GM18520 (cell line): ENCODE data around the gene GGT7.
"Not testable (repeated sequence)": the region's sequence is repeated elsewhere in the genome, so short reads cannot be mapped to it uniquely, and the experiment has no call there.

Experiments
- ATAC-seq: cut with Tn5 transposase; IDR thresholded peaks from one replicate; pipeline ENCODE4 v1.9.1; 2021; ENCODE audit not compliant: unreplicated experiment

The GGT7 gene

DNA sequence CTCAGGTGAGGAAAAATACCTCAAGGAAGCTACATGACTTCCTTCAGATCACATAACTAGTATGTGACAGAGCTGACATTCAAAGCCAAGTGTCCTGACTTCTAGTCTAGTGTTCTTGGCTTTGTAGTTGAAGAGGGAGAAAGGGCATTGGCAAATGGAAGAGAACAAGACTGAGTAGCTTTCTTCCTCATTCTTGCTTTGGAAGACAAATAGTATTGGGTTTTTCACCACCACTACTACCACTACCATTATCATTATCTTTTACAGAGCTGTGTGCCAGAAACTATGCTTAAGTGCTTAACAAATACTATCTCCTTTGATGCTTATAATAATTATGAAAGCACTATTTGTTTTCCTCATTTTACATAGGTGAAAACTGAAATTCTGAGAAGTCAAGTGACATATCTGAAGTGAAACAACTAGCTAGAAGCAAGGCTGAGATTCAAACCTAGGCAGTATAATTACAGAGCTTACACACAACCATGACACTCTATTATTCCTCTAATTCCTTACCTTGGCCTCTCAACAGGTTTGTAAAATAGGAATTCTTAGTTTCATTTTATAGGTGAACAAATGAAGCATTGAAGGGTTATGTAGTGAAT lies 10.5 kb upstream of the GGT7 start:
- ATAC-seq = no peak

DNA sequence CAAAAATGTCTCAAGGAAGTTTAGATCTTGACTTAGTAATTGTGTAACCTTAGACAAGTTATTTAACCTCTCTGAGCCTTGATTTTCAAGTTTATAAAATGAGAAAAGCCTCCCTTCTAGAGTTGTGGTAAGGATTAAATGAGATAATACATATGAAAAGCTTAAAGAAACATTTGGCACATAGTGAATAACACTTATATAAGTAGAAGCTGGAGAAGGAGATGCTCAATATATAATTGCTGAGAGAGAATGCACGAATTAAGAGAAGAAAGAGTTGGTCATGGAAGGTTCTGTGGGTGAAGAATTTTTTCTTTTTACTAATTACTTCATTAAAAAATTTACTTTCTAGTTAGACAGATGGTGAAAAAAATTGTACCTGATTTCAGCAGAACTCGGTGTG lies 9.0 kb upstream of the GGT7 start:
- ATAC-seq = no peak

DNA sequence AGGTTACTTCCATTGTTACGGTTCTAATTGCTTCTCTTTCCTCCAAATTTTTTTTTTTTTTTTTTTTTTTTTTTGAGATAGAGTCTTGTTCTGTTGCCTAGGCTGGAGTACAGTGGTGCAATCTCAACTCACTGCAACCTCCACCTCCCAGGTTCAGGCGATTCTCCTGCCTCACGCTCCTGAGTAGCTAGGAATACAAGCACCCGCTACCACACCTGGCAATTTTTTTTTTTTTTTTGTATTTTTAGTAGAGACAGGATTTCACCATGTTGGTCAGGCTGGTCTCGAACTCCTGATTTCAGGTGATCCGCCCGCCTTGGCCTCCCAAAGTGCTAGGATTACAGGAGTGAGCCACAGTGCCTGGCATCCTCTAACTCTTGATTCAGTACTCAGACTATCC lies 8.3 kb upstream of the GGT7 start:
- ATAC-seq = not testable (repeated sequence)

DNA sequence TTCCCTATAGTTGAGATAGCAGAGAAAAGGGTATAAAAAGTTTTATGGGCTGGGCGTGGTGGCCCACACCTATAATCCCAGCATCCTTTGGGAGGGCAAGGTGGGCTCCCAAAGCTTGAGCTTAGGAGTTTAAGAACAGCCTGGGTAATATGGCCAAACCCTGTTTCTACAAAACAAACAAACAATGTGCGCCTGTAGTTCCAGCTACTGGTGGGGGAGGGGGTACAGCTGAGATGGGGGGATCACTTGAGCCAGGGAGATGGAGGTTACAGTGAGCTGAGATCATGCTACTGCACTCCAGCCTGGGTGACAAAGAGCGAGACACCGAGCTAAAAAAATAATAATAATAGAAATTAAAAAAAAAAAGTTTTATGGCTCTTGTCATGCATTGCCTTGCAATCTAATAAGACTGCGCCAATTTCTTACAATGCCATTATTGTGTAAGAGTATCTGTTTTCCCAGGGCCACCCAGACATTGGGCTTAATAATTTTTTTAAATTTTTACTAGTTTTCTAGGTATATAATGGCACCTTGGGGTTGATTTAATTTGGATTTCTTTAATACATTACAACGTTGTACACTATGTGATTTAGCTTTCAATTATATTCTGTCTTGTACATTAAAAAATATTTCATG lies 7.7 kb upstream of the GGT7 start:
- no peak for ATAC-seq

DNA sequence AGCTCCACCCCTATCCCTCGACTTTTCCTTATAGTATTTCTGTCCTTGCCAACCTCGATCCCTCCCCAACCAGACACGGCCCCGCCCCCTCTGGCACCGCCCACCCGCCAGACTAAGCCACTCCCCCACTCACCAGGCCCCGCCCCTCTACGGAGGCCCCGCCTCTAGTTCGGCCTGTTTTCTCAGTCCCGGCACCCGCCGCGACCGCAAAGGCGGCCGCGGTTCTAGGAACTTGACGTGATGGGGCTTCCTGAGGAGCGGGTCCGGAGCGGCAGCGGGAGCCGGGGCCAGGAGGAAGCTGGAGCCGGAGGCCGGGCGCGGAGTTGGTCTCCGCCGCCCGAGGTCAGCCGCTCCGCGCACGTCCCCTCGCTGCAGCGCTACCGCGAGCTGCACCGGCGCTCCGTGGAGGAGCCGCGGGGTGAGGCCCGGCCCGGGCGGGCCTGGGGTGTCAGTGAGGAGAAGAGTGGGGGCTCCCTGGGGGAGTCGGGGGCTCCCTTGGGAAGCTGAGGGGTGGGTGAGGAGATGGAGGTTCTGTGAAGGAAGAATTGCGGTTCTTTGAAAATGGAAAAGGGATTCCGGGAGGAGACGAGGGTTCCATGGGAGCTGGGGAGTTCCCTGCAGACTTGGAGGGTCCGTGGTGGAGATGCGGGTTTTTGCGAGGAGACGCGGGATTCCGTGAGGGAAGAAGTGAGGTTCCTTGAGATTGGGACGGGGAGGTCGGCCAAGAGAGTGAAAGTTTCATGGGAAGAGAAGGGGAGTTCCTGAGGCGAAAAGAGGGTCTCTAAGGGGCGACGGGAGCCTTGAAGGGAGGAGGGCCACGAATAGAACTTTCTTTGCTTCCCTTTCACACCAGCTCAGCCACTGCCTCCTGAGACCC lies 4.0 kb upstream of the GGT7 start, which contains the start of gene ACSS2:
ACSS2 (plus strand) TSS at position 207 of the 877 bp plus-strand sequence; CDS start at position 241, 34 bp downstream.
- peak; percentile 29 for ATAC-seq

DNA sequence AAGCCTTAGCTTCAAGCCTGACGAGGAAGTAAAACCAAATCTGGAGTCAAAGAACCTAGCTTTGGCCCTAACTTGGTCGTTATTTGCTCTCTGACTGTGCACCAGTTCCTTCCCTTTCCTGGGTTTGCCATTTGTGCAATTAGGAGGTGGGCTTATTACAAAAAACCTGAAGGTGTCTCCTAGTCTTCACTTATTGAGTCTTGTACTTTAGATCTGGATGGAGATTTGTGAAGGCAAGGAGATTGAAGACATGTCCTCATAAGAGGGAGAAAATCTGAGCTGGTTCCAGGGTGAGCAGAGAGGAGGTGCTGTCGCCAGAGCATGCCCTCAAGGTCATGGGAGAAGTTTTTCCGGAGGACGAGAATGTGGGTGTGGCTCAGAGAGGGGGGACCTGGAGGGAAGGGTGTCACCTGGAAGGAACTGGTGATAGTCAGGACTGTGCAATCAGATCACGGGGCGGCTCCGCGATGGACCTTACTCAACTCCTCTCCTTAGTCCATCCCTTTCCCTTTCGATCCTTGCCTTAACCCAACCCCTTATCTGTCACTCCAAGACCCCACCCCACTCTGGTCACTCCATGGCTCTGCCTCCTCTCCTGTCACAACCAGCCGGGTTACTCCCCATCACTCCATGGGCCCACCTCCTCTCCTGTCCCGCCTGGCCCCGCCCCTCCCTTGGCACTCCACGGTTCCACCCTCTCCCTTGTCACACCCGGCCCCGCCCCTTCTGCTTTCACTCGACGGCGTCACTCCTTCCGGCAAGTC lies 3.2 kb upstream of the GGT7 start:
- peak; percentile 32 for ATAC-seq

DNA sequence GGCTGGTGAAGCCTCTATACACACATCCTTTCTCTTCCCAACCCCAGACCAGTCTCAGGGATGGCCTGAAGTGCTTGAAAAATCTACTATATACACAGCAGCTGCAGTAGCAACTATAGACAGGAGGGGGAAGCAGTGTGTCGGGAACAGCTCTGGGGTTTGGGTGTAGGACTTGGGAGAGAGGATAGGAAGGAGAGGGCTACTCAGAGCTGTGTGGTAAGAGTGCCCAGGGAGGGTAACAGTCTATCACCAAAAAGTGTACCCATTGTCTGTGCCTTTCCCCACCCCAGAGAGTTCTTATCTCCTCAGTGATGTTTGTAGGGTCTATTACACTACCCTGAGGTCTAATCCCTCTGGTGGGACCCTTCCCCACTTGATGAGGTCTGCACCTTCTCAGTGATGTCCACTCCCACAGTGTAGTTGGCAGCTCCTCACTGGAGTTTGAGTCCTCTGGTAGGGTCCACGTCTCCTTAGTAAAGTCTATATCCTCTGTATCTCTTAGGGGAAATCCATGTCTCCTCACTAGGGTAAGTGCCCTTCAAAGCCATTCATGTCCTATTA lies 1.5 kb upstream of the GGT7 start:
- ATAC-seq = no peak

DNA sequence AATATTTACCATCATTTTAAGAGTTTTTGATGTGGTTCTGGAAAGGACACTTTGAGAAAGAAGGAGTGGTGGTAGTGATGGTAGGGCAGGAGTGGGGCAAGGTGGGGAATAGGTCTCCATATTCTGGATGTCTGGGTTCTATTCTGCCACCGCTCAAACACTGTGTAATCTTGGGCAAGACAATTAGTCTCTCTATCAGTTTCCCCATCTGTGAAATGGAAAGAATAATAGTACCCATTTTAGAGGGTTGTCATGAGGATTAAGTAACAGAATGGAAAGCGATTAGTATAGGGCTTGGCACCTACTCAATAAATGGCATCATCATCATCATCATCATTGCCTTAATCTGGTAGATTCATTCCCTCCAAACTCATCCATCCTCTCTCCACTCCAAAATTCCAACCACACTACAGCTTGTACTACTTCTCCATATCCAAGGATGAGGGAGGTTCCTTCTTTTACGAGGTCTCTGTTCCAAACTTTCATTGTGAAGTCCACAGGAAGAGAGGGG lies 982 bp upstream of the GGT7 start:
- ATAC-seq = no peak

DNA sequence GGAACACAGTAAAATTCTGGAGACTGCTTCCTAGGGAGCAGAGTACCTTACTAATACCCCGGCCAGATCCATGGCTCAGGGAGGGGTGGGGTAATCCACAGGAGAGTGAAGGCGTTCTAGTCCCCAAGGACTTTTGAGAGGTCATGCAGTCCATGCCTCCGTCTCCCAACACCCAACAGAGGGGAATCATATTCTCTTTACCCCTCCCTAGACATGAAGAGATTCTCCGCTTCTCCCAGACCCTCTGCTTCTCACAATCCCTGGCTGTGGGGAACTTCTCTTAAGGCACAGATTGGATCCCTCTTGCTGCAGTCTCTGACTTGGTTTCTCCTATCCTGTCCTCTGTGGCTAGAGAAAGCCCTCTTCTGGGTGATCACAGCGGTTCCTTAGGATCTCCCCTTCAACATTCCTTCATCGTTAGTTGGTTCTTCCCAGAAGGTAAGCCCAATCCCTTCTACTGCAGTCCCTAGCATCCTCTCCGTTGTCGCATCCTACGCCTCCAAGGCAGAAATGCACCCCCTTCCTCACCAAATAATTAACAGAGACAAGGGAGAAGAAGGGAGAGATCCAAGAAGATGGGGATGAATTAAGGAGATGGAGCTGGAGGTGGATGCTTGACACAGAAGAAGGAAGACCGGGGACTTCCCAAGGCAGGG lies 562 bp downstream of the GGT7 start:
- no peak for ATAC-seq

DNA sequence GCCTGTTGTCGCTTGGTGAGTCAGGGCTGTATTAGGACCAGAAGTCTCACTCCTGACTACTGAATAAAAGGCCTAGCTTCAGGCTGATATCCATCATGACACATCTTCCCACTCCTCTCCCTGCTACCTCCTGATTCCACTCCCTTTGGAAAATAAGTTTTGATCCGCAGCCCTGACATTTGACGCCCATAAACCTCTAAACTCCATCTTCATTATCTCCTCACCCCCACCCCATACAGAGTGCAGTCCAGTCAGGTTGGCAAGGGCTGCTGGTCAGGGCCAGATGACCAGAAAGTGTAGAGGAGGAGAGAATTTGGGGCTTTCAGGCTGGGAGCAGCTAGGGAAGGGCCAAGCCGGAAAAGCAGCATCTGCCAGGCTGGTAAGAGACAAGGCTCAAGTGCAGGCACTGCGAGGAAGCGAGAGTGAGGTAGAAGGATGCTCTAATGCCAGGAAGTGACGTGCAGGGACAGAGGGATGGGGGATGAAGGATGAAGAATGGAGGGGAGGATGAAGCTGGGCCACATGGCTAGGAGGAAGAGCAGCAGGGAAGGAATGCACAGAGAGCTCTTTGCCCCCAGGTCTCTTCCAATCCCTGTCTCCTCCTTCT lies 1.2 kb downstream of the GGT7 start:
- no peak for ATAC-seq

DNA sequence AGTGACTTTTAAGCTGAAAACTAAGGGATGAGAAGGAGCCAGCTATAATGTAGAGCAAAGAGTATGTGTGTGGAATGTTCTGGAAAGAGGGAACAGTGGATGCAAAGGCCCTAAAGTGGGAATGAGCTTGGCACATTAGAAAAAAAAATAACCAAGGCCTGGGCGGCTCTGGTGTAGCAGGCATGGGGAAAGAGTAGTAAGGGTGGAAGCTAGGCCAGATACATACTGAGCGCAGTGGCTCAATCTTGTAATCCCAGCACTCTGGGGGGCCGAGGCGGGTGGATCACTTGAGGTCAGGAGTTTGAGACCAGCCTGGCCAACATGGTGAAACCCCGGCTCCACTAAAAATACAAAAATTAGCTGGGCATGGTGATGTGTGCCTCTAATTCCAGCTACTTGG lies 8.4 kb downstream of the GGT7 start:
- ATAC-seq = no peak

DNA sequence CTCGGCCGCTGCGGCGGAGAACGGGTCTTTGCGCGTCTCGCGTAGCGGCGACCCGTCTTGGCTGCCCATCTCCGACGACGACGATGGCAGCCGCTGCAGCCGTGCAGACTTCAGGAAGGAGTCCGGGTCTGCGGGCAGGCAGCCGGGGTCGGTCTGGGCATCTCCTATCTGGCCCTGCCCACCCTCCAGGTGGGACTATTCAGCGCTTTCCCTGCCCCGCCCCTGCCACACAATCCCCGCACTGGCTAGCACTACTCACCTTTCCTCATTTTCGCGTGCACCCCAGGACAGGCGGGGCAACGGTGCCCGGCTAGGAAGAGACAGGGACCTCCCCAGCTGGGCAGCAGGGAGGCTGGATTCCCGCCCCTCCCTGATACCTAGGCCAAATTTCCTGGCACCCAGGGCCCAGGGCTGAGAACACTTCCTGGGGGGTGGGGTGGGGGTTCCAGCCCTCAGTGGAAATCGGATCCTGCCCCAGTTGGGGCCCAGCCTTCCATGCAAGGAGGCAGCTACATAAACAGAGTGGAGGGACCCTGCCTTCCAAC lies 9.2 kb downstream of the GGT7 start:
- no peak for ATAC-seq

DNA sequence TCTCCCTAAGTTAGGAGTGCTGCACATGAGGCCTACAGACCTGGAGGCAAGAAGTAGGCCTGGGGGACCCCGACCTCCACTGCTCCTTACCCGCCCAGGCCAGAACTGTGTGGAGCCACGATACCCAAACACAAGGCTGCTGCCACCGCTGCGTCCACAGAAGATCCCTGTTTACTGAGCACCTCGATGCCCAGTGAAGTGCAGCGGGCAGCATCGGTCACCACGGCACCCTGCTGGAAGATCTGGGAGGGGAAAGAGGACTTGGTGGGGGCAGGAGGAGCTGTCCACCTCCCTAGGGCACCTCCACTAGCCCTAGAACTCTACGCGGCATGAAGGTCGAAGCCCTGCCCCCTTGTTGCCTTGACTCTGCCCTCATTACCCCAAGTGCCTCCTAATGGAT lies 9.9 kb downstream of the GGT7 start:
- ATAC-seq = no peak

DNA sequence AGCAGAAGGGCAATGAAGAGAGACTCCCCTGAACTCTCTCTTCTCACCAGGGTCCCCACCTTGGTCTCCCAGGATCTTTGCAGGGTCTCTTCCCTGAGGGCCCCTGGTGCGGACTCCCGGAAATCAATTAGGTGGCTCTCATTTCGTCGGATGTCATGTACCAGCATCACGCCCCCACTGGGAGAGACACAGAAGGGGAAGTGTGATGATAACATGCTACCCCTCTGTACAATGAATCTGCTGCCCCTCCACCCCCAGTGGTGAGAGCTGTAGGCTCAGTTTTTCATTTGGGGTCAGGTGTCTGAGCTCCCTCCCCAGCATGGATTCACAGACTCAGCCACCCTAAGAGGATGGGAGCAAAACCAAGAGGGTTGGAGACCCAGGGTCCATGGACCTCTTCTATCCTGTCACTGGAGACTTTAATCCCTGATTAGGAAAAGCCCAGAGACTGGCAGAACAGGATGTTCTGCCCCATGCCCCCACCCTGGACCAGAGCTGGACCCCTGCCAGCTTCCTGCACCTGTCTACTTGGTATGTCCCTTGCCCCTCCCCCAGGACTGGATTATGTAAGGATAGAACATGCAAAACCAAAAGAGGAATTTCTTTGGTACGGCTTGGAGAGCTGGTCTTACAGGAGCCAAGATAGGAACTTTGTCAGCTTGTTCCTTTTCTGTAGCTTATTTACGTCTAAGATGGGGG lies 11.1 kb downstream of the GGT7 start:
- ATAC-seq = no peak

DNA sequence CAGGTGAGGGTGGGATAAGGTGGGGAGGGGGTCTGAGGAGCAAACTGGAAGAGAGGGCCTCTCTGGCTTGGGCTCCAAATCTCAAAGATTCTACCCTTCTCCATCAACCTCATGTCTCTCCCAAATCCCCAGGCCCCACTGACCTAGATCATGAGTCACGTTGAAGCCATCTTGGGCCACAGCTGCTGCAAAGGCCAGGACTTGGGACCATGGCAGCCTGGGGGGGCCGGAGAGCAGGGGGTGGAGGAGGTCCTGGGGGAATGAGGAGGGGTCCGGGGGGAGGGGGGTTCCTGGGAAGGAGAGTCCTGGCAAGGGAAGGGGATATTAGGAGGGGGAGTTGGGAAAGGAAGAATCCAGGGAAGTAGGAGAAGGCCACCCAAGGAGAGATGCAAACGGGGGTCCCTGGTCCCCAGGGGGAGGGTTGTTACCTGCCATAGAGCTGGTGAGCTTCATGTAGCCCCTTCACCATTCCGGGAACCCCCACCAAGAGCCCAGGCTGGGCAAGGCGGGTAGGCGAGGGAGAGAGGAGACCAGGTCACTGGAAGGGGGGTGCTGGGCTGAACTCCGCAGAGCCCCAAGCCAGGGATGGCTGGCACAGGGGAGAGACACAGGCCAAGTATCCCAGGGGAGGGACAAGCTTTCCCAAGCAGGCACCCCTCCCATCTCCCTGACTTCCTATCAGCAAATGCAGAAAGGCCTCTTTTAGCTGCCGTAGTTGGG lies 12.7 kb downstream of the GGT7 start:
- no peak for ATAC-seq

DNA sequence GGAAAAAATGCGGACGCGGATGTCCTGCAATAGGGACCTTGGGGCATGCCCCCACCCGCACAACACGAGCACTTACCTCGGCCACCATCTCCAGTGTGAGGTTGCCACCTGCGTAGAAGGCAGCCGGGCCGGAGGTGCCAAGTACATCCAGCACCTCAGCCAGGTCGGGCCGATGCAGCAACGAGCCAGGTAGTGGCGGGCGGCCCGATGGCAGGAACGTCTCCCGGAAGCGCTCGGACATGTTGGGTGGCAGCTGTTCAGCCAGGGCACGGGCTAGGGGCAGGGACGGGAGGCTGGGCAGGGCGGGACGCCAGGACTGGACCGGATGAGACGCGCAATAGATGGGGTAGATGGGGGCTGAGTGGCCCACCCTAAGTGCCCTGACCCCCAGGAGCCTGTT lies 13.3 kb downstream of the GGT7 start:
- no peak for ATAC-seq

DNA sequence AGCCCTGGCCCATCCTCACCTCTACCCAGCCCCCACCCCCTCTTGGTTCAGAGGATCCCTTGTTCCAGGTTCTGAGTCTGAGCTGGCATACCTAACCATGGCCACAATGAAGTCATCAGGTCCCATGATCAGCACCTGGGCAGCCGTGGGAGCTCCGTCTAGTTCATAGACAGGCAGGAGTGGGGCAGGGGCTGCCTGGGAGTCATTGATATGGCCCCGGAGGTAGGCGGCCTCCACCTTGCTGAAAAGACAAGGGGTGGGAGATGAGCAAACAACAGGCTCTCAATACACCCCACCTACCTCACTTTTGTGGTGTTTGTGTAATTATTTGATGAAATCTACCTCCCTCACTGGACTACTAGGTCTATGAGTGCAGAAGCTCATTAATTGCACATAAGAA lies 20.4 kb downstream of the GGT7 start:
- ATAC-seq = no peak

DNA sequence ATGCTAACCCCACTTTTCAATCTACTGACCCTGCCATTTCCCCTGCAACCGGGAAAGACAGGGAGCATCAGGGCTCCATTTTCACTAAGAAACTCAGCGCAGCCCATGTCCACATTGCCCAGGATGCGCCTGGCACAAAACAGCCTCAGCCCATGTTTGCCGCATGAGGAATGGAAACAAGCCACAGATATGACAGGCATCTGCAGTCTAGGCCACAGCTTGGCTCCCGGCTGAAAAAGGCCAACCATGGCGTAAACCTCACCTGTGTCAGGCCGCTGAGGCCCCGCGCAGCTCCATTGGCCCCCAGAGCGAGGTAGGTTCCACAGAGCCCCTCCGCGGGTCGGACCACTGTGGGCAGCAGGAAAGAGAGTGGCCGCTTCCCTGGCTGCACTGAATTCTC lies 21.7 kb downstream of the GGT7 start:
- ATAC-seq = no peak
